Keratinocyte (primary cell): ENCODE data around the gene TMC1. TPM values are rescaled to one million over a fixed set of nuclear protein-coding genes. Genes with fewer than 3 reads are reported as not detected.

ENCODE experiments used
- DNase-seq: peaks from one replicate; pipeline ENCODE4 v3.0.0-alpha.2; 2011; ENCODE audit warnings: low read depth, missing footprints, low spot score
- FAIRE-seq: peaks from 2 replicates; lab custom pipeline; 2011; peaks lifted over from hg19 to GRCh38; lab: Jason Lieb, UNC
- H2AFZ ChIP-seq: 2 replicates; pipeline ENCODE4 v1.6.0; 2012; ENCODE audit warnings: low read length, control low read depth, inconsistent platforms; ENCODE audit not compliant: control insufficient read depth
- H3K27ac ChIP-seq: 2 replicates; pipeline ENCODE4 v1.5.1; 2011; ENCODE audit warnings: low read length; ENCODE audit not compliant: control insufficient read depth, insufficient read depth
- H3K27me3 ChIP-seq: 3 replicates; pipeline ENCODE4 v1.6.0; 2011; ENCODE audit warnings: low read length; ENCODE audit not compliant: control insufficient read depth, insufficient read depth; ENCODE audit errors: extremely low read depth
- H3K36me3 ChIP-seq, 2 experiments: 2 replicates in 1 of 2; 3 replicates in 1 of 2; pipeline ENCODE4 v1.5.1; 2011; ENCODE audit warnings: low read length in 2 of 2, mild to moderate bottlenecking in 1 of 2; ENCODE audit not compliant: control insufficient read depth in 2 of 2, insufficient read depth in 2 of 2; ENCODE audit errors: extremely low read depth in 1 of 2
- H3K4me1 ChIP-seq: 3 replicates; pipeline ENCODE4 v1.5.1; 2011; ENCODE audit warnings: low read length; ENCODE audit not compliant: control insufficient read depth, insufficient read depth; ENCODE audit errors: extremely low read depth
- H3K4me2 ChIP-seq: 3 replicates; pipeline ENCODE4 v1.6.0; 2011; ENCODE audit warnings: low read depth, low read length; ENCODE audit not compliant: control insufficient read depth, insufficient read depth; ENCODE audit errors: extremely low read depth
- H3K4me3 ChIP-seq, 3 experiments: fragments of 200-600 bp in 1 of 3; sonication (generic) in 1 of 3; 2 replicates in 2 of 3; 3 replicates in 1 of 3; pipeline ENCODE4 v1.5.1; 2011 to 2016; ENCODE audit warnings: low read length in 3 of 3, mild to moderate bottlenecking in 3 of 3, control low read depth in 2 of 3, inconsistent platforms in 1 of 3, low read depth in 1 of 3, mixed read lengths in 1 of 3, mixed run types in 1 of 3, moderate library complexity in 1 of 3; ENCODE audit not compliant: control insufficient read depth in 2 of 3, insufficient read depth in 2 of 3; ENCODE audit errors: extremely low read depth in 1 of 3
- H3K79me2 ChIP-seq: 2 replicates; pipeline ENCODE4 v1.6.0; 2012; ENCODE audit warnings: low read length; ENCODE audit not compliant: control insufficient read depth, insufficient read depth
- H3K9ac ChIP-seq: 3 replicates; pipeline ENCODE4 v1.6.0; 2011; ENCODE audit warnings: low read length; ENCODE audit not compliant: control insufficient read depth, insufficient read depth; ENCODE audit errors: extremely low read depth
- H3K9me1 ChIP-seq: 3 replicates; pipeline ENCODE4 v1.6.0; 2011; ENCODE audit warnings: low read length; ENCODE audit not compliant: control insufficient read depth, insufficient read depth; ENCODE audit errors: extremely low read depth
- H3K9me3 ChIP-seq: 2 replicates; pipeline ENCODE4 v1.5.1; 2012; ENCODE audit warnings: low read depth, low read length; ENCODE audit not compliant: control insufficient read depth
- H4K20me1 ChIP-seq: 3 replicates; pipeline ENCODE4 v1.6.0; 2011; ENCODE audit warnings: low read length; ENCODE audit not compliant: control insufficient read depth, insufficient read depth; ENCODE audit errors: extremely low read depth
- CTCF ChIP-seq, 3 experiments: IDR thresholded peaks in 1 of 3; conservative IDR thresholded peaks in 1 of 3; optimal IDR thresholded peaks in 1 of 3; 2 replicates in 2 of 3; 3 replicates in 1 of 3; pipeline versions ENCODE3 to v1.5.1; 2011; ENCODE audit warnings: low read length in 3 of 3, mild to moderate bottlenecking in 3 of 3, moderate library complexity in 2 of 3, control low read depth in 1 of 3, inconsistent platforms in 1 of 3; ENCODE audit not compliant: insufficient read depth in 2 of 3; ENCODE audit errors: extremely low read depth in 1 of 3
- EZH2 ChIP-seq: IDR thresholded peaks from one replicate; pipeline ENCODE4 v1.6.1; 2012; ENCODE audit warnings: inconsistent platforms, mild to moderate bottlenecking, low read length, moderate library complexity
- dilution Hi-C: fragments of 300-500 bp; cut with MboI; formaldehyde crosslinking; loops from one replicate; pipeline ENCODE4 v1.7.0; 2020; ENCODE audit warnings: low sequenced_read_pairs; ENCODE audit not compliant: extremely low pct_ligation_motif_present
- polyA plus RNA-seq, 5 experiments: library from polyadenylated mRNA; depleted of rRNA in 3 of 5; stranded (reverse) in 3 of 5; stranded (forward) in 1 of 5; unstranded in 1 of 5; fragments of >200 nt; gene quantifications; 1 replicate in 1 of 5; 2 replicates in 3 of 5; 3 replicates in 1 of 5; pipeline versions ENCODE4 v1.2.1 to v1.2.3, GENCODE V29; 2011 to 2012; ENCODE audit warnings: missing spikeins in 2 of 5, low read depth in 1 of 5, low replicate concordance in 1 of 5

TMC1 gene
- polyA plus RNA-seq, 1 donor (not counting 4 experiments of a cell fraction or from before 2014, with no cell fraction given): 0.05 TPM

- no peak for FAIRE-seq
- no peaks in the 10 kb centered on the region for H4K20me1 ChIP-seq
- H3K9me1 ChIP-seq: no peaks in the 10 kb centered on the region
- DNase-seq: no peak
- TF ChIP-seq CTCF (optimal IDR thresholded peaks at IDR 0.05 in 1 of 3, IDR thresholded peaks at IDR 0.05 in 1 of 3, conservative IDR thresholded peaks at IDR 0.05 in 1 of 3; ENCODE audit: extremely low read depth in 1 of 3, insufficient read depth in 2 of 3, low read length in 3 of 3): peak in 2 of 3 experiments; percentile 19 to 21
- no peak for TF ChIP-seq EZH2
- H3K27ac ChIP-seq: no peak overlapping the region
- dilution Hi-C loops: no loop called here
- no peak overlapping the region for H3K9ac ChIP-seq
- no peaks in the 10 kb centered on the region for H3K4me1 ChIP-seq
- H3K36me3 ChIP-seq: no peaks in the 10 kb centered on the region
- H2AFZ ChIP-seq: no peak overlapping the region
- H3K27me3 ChIP-seq: no peaks in the 10 kb centered on the region
- H3K79me2 ChIP-seq: no peaks in the 10 kb centered on the region
- H3K4me3 ChIP-seq: no peak overlapping the region
- no peaks in the 10 kb centered on the region for H3K9me3 ChIP-seq
- no peak overlapping the region for H3K4me2 ChIP-seq
Measured at GRCh38 chr9:72871685-72872084, 350.3 kb downstream of the TMC1 start.

GRCh38 chr9:72872718-72873117 is 351.3 kb downstream of the TMC1 start:
- FAIRE-seq (no peak), DNase-seq (no peak)
- Histone ChIP-seq H3K9me1 (no peaks in the 10 kb centered on the region), H4K20me1 (no peaks in the 10 kb centered on the region), H3K4me2 (no peak overlapping the region), H3K4me1 (no peaks in the 10 kb centered on the region), H3K4me3 (no peak overlapping the region), H3K79me2 (no peaks in the 10 kb centered on the region), H3K9me3 (no peaks in the 10 kb centered on the region), H3K27me3 (no peaks in the 10 kb centered on the region), H3K36me3 (no peaks in the 10 kb centered on the region), H3K27ac (no peak overlapping the region), H2AFZ (no peak overlapping the region), H3K9ac (no peak overlapping the region)
- dilution Hi-C loops: no loop called here
- TF ChIP-seq EZH2: no peak

- Histone ChIP-seq H3K4me1 (no peaks in the 10 kb centered on the region), H3K4me2 (no peak overlapping the region), H3K9me1 (no peaks in the 10 kb centered on the region), H3K9me3 (no peaks in the 10 kb centered on the region), H2AFZ (no peak overlapping the region), H3K9ac (no peak overlapping the region), H3K4me3 (no peak overlapping the region), H3K27me3 (no peaks in the 10 kb centered on the region), H3K36me3 (no peaks in the 10 kb centered on the region), H3K79me2 (no peaks in the 10 kb centered on the region), H4K20me1 (no peaks in the 10 kb centered on the region), H3K27ac (no peak overlapping the region)
- FAIRE-seq (no peak), DNase-seq (no peak)
- dilution Hi-C loops: no loop called here
- TF ChIP-seq EZH2 (no peak), CTCF (optimal IDR thresholded peaks at IDR 0.05 in 1 of 3, IDR thresholded peaks at IDR 0.05 in 1 of 3, conservative IDR thresholded peaks at IDR 0.05 in 1 of 3; ENCODE audit: extremely low read depth in 1 of 3, insufficient read depth in 2 of 3, low read length in 3 of 3) (no peak)
Measured at GRCh38 chr9:72873456-72873855, 352.0 kb downstream of the TMC1 start.
